Tibial nerve (tissue), 4 donors: ENCODE data around the gene MEF2C. TPM values are rescaled to one million over a fixed set of nuclear protein-coding genes. Genes with fewer than 3 reads are reported as not detected.

Source experiments
- DNase-seq, 2 donors: peaks; one replicate each; pipeline ENCODE4 v3.0.0-alpha.2; 2019; ENCODE audit warnings: low spot score in 2 of 2
- H3K27ac ChIP-seq, 4 donors: fragments of 200-600 bp; sonication (generic) in 3 of 4; one replicate each; pipeline ENCODE4 v1.5.1; 2017 to 2019; ENCODE audit warnings: mild to moderate bottlenecking in 1 of 4
- H3K27me3 ChIP-seq, 2 donors: fragments of 200-600 bp; sonication (generic) in 1 of 2; one replicate each; pipeline versions ENCODE4 v1.5.1 to v1.6.0; 2017 to 2019
- H3K36me3 ChIP-seq, 3 donors: fragments of 200-600 bp; sonication (generic); one replicate each; pipeline ENCODE4 v1.5.1; 2018 to 2019
- H3K4me1 ChIP-seq, 4 donors: fragments of 200-600 bp; sonication (generic) in 3 of 4; one replicate each; pipeline ENCODE4 v1.5.1; 2017 to 2019
- H3K4me3 ChIP-seq, 4 donors: fragments of 200-600 bp; sonication (generic) in 3 of 4; one replicate each; pipeline ENCODE4 v1.5.1; 2017 to 2019; ENCODE audit warnings: mild to moderate bottlenecking in 1 of 4, moderate library complexity in 1 of 4
- H3K9me3 ChIP-seq, 4 donors: fragments of 200-600 bp; sonication (generic) in 3 of 4; one replicate each; pipeline ENCODE4 v1.5.1; 2017 to 2019
- EP300 ChIP-seq, 2 donors: sonication (generic); formaldehyde crosslinking; IDR thresholded peaks; one replicate each; pipeline ENCODE4 v1.6.1; 2017; ENCODE audit warnings: antibody characterized with exemption in 2 of 2, mild to moderate bottlenecking in 1 of 2
- POLR2A ChIP-seq, 2 donors: fragments of 450-650 bp; IDR thresholded peaks; one replicate each; pipeline ENCODE4 v1.6.1; 2017; ENCODE audit warnings: antibody characterized with exemption in 2 of 2, mild to moderate bottlenecking in 2 of 2, moderate library complexity in 2 of 2
- WGBS, 2 donors: methylation state at CpG; one replicate each; pipeline ENCODE4 v1.1.5; 2018; 5-methylcytosine and 5-hydroxymethylcytosine counted together
- total RNA-seq, 4 donors: library from RNA; depleted of rRNA; stranded (reverse); fragments of >200 nt; gene quantifications; one replicate each; pipeline ENCODE4 v1.1.0, GENCODE V29; 2016
- TF ChIP-seq, protein P1 (sequence below), 5 experiments: fragments of 200-600 bp in 3 of 5; fragments of 450-650 bp in 2 of 5; sonication (generic) in 3 of 5; IDR thresholded peaks; one replicate each; pipeline ENCODE4 v1.5.1; 2016 to 2019; ENCODE audit warnings: antibody characterized with exemption in 5 of 5, mild to moderate bottlenecking in 3 of 5, moderate library complexity in 2 of 5

MEF2C gene
- total RNA-seq, 4 donors from 2014 or later: 16.5 to 40.8 (median 29.1) TPM

GRCh38 chr5:88847420-88847819 is 35.6 kb downstream of the MEF2C start:
- TF ChIP-seq EP300 (IDR thresholded peaks at IDR 0.05): peak in 1 of 2 donors; percentile 33
- TF ChIP-seq, protein P1, sequence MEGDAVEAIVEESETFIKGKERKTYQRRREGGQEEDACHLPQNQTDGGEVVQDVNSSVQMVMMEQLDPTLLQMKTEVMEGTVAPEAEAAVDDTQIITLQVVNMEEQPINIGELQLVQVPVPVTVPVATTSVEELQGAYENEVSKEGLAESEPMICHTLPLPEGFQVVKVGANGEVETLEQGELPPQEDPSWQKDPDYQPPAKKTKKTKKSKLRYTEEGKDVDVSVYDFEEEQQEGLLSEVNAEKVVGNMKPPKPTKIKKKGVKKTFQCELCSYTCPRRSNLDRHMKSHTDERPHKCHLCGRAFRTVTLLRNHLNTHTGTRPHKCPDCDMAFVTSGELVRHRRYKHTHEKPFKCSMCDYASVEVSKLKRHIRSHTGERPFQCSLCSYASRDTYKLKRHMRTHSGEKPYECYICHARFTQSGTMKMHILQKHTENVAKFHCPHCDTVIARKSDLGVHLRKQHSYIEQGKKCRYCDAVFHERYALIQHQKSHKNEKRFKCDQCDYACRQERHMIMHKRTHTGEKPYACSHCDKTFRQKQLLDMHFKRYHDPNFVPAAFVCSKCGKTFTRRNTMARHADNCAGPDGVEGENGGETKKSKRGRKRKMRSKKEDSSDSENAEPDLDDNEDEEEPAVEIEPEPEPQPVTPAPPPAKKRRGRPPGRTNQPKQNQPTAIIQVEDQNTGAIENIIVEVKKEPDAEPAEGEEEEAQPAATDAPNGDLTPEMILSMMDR (IDR thresholded peaks at IDR 0.05): no peak
- Histone ChIP-seq H3K27me3 (no peaks in the 10 kb centered on the region), H3K4me3 (no peak overlapping the region), H3K36me3 (no peaks in the 10 kb centered on the region), H3K27ac (no peak overlapping the region), H3K9me3 (no peaks in the 10 kb centered on the region), H3K4me1 (no peaks in the 10 kb centered on the region)
- no peak for DNase-seq
- 48 to 58% methylated on average over 1 of the region's 1 CpG for WGBS, 2 donors

- Histone ChIP-seq H3K27me3 (no peaks in the 10 kb centered on the region), H3K27ac (no peak overlapping the region), H3K4me1 (no peaks in the 10 kb centered on the region), H3K9me3 (no peaks in the 10 kb centered on the region), H3K4me3 (no peak overlapping the region), H3K36me3 (no peaks in the 10 kb centered on the region)
- TF ChIP-seq POLR2A (IDR thresholded peaks at IDR 0.05): no peak
- TF ChIP-seq, protein P1 (IDR thresholded peaks at IDR 0.05): no peak
- TF ChIP-seq EP300 (IDR thresholded peaks at IDR 0.05): no peak
- WGBS, 2 donors: 94 to 100% methylated on average over 1 of the region's 1 CpG
- no peak for DNase-seq
These were observed 36.5 kb downstream of the MEF2C start for GRCh38 chr5:88846434-88846833.

DNA sequence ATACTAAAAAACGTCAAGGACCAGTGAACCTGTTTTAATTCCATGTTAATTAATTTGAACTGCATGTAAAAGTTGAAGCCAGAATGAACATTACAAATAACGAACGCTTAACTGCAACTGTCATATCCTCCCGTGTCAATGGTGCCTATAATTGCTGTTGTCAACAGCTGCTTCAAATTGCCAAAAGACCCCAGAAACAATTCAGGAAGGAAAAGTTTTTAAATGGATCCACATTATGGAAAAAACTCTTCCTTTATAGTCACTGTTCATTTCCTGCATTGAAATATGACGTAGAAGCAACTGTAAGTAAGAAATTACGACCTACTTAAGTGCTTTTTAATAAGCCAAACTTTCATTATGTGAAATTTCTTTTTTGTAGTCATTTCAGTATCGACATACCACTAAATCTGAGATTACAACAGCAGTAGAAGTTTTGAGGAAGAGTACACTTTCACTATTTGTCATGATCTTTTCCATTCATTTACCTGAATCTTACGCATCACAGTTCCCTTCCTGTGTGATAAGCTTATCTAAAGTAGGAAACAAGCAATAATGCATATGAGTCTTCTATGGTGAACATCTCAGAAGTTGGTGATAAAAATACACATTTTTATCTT is 37.8 kb downstream of the MEF2C start:
- Histone ChIP-seq H3K27me3 (no peaks in the 10 kb centered on the region), H3K9me3 (no peaks in the 10 kb centered on the region), H3K4me1 (no peaks in the 10 kb centered on the region), H3K4me3 (no peak overlapping the region), H3K36me3 (no peaks in the 10 kb centered on the region), H3K27ac (no peak overlapping the region)
- TF ChIP-seq, protein P1 (IDR thresholded peaks at IDR 0.05): no peak
- TF ChIP-seq EP300 (IDR thresholded peaks at IDR 0.05) (no peak), POLR2A (IDR thresholded peaks at IDR 0.05) (no peak)
- DNase-seq: no peak
- WGBS, 2 donors: 67 to 70% methylated on average over 8 of the region's 8 CpGs

DNA sequence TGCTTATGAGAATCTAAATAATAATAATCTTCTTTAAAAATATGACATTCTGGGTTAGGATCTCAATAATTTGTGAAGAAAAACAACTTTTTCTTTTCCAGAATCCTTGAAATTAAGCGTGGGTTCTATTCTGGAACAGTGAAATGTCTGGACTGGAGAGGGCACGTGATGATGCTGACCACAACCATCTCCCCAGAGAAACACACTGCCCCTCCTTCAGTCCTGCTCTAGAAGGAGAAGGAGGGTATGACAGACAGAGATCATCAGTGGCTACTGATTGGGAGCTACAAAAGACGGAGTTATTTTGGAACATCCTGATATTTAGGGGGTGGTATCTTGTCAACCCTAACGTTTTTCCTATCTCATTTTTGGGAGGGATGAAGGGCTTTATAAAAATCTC is 40.2 kb downstream of the MEF2C start:
- Histone ChIP-seq H3K36me3 (no peaks in the 10 kb centered on the region), H3K4me3 (no peak overlapping the region), H3K27me3 (no peaks in the 10 kb centered on the region), H3K4me1 (no peaks in the 10 kb centered on the region), H3K27ac (no peak overlapping the region), H3K9me3 (no peaks in the 10 kb centered on the region)
- TF ChIP-seq, protein P1 (IDR thresholded peaks at IDR 0.05): no peak
- TF ChIP-seq EP300 (IDR thresholded peaks at IDR 0.05) (no peak), POLR2A (IDR thresholded peaks at IDR 0.05) (no peak)
- WGBS, 2 donors: 62 to 66% methylated on average over 4 of the region's 4 CpGs
- DNase-seq: no peak

- Histone ChIP-seq H3K4me3 (no peak overlapping the region), H3K27ac (no peak overlapping the region), H3K27me3 (no peaks in the 10 kb centered on the region), H3K9me3 (no peaks in the 10 kb centered on the region), H3K4me1 (peaks cover 0 to 5% (median 0%) of the 10 kb centered on the region in 4 donors), H3K36me3 (no peaks in the 10 kb centered on the region)
- TF ChIP-seq, protein P1 (IDR thresholded peaks at IDR 0.05): no peak
- TF ChIP-seq POLR2A (IDR thresholded peaks at IDR 0.05) (no peak), EP300 (IDR thresholded peaks at IDR 0.05) (no peak)
- DNase-seq: no peak
- 81 to 84% methylated on average over 4 of the region's 4 CpGs for WGBS, 2 donors
These were observed 41.8 kb downstream of the MEF2C start for GRCh38 chr5:88841212-88841611.
